B cell (primary cell): ENCODE results near the gene HYAL2. TPM values are rescaled to one million over a fixed set of nuclear protein-coding genes. Genes with fewer than 3 reads are reported as not detected.

Experiments used
- ATAC-seq: fragments of 200-7000 bp; cut with Tn5 transposase; one replicate; pipeline ENCODE4 v1.10.0; 2021; ENCODE audit warnings: low read depth, mild to moderate bottlenecking, moderate number of reproducible peaks, moderate library complexity
- CTCF ChIA-PET: fragments of 350-600 bp; sonication (Branson Sonifier 250); formaldehyde crosslinking; loops from one replicate; lab custom pipeline; 2021; ENCODE audit warnings: antibody characterized with exemption, inconsistent platforms; lab: Charles Lee
- POLR2A ChIA-PET: fragments of 350-600 bp; sonication (Branson Sonifier 250); formaldehyde crosslinking; loops from one replicate; lab custom pipeline; 2021; ENCODE audit warnings: antibody characterized with exemption; lab: Charles Lee
- DNase-seq: peaks from one replicate; pipeline ENCODE4 v3.0.0; 2013
- H2AFZ ChIP-seq: 2 replicates; pipeline ENCODE4 v1.6.1; 2012; ENCODE audit warnings: mild to moderate bottlenecking, low read depth, low read length; ENCODE audit not compliant: insufficient read depth, poor library complexity, severe bottlenecking
- H3K27ac ChIP-seq, 2 donors: 1 replicate in 1 of 2; 2 replicates in 1 of 2; pipeline ENCODE4 v1.5.1; 2012 to 2013; ENCODE audit warnings: low read length in 2 of 2, mild to moderate bottlenecking in 2 of 2, moderate library complexity in 1 of 2
- H3K27me3 ChIP-seq, 4 experiments: fragments of 200-600 bp in 1 of 4; sonication (generic) in 1 of 4; replicated peaks in 1 of 4; 1 replicate in 2 of 4; 2 replicates in 2 of 4; pipeline versions ENCODE4 v1.6.1 to v1.7.0; 2013 to 2016; ENCODE audit warnings: low read length in 3 of 4, mild to moderate bottlenecking in 2 of 4, mixed read lengths in 1 of 4, moderate library complexity in 1 of 4; ENCODE audit not compliant: insufficient read depth in 4 of 4, control insufficient read depth in 3 of 4; ENCODE audit errors: control extremely low read depth in 1 of 4
- H3K36me3 ChIP-seq, 2 experiments: replicated peaks in 1 of 2; 1 replicate in 1 of 2; 2 replicates in 1 of 2; pipeline versions ENCODE4 v1.6.1 to v1.7.1; 2013; ENCODE audit warnings: low read length in 1 of 2; ENCODE audit not compliant: insufficient read depth in 2 of 2, control insufficient read depth in 1 of 2; ENCODE audit errors: control extremely low read depth in 1 of 2, extremely low read depth in 1 of 2
- H3K4me1 ChIP-seq, 2 donors: fragments of 200-600 bp in 1 of 2; sonication (generic) in 1 of 2; 1 replicate in 1 of 2; 2 replicates in 1 of 2; pipeline versions ENCODE4 v1.5.1 to v1.6.1; 2013 to 2017; ENCODE audit warnings: low read length in 2 of 2; ENCODE audit not compliant: control insufficient read depth in 2 of 2, insufficient read depth in 2 of 2
- H3K4me2 ChIP-seq: replicated peaks from 2 replicates; pipeline ENCODE3; 2012; ENCODE audit warnings: mild to moderate bottlenecking, low read depth, low read length; ENCODE audit not compliant: poor library complexity, severe bottlenecking
- H3K4me3 ChIP-seq, 5 experiments: fragments of 200-600 bp in 1 of 5; sonication (generic) in 1 of 5; 1 replicate in 3 of 5; 2 replicates in 2 of 5; pipeline versions ENCODE4 v1.5.1 to v1.7.0; 2011 to 2016; ENCODE audit warnings: low read length in 4 of 5, mild to moderate bottlenecking in 4 of 5, low read depth in 2 of 5, control low read depth in 1 of 5, moderate library complexity in 1 of 5; ENCODE audit not compliant: insufficient read depth in 1 of 5; ENCODE audit errors: control extremely low read depth in 1 of 5, extremely low read depth in 1 of 5
- H3K79me2 ChIP-seq: fragments of 200-600 bp; sonication (generic); one replicate; pipeline ENCODE4 v1.6.0; 2016; ENCODE audit warnings: low read length; ENCODE audit not compliant: control insufficient read depth, insufficient read depth
- H3K9ac ChIP-seq: fragments of 200-600 bp; sonication (generic); 2 replicates; pipeline ENCODE4 v1.6.1; 2017; ENCODE audit warnings: mild to moderate bottlenecking, low read length, moderate library complexity
- H3K9me3 ChIP-seq, 3 donors: one replicate each; pipeline versions ENCODE4 v1.6.1 to v1.7.1; 2013; ENCODE audit warnings: low read length in 2 of 3; ENCODE audit not compliant: control insufficient read depth in 2 of 3, insufficient read depth in 1 of 3; ENCODE audit errors: control extremely low read depth in 1 of 3
- H4K20me1 ChIP-seq: 2 replicates; pipeline ENCODE4 v1.6.0; 2012; ENCODE audit warnings: mild to moderate bottlenecking, low read length; ENCODE audit not compliant: insufficient read depth, control insufficient read depth, poor library complexity, severe bottlenecking
- H3K27ac Mint-ChIP-seq: one replicate; pipeline ENCODE4 v1.8.0; 2021; ENCODE audit warnings: mixed read lengths
- H3K27me3 Mint-ChIP-seq: one replicate; pipeline ENCODE4 v1.8.0; 2021; ENCODE audit warnings: mixed read lengths
- H3K4me1 Mint-ChIP-seq: one replicate; pipeline ENCODE4 v1.8.0; 2021; ENCODE audit warnings: mixed read lengths
- H3K4me3 Mint-ChIP-seq: one replicate; pipeline ENCODE4 v1.8.0; 2021; ENCODE audit warnings: mixed read lengths
- H3K9me3 Mint-ChIP-seq: one replicate; pipeline ENCODE4 v1.8.0; 2022; ENCODE audit warnings: mixed read lengths; ENCODE audit not compliant: insufficient read depth
- CTCF ChIP-seq: fragments of 200-600 bp; IDR thresholded peaks from one replicate; pipeline ENCODE4 v1.8.0; 2022; ENCODE audit warnings: antibody characterized with exemption, mild to moderate bottlenecking
- EZH2 ChIP-seq: IDR thresholded peaks from 2 replicates; pipeline ENCODE4 v1.6.1; 2012; ENCODE audit warnings: borderline replicate concordance, low read depth, mild to moderate bottlenecking, moderate library complexity, low read length; ENCODE audit not compliant: insufficient read depth, poor library complexity, severe bottlenecking
- WGBS: methylation state at CpG from one replicate; pipeline ENCODE4 v1.1.5; 2013; ENCODE audit warnings: missing lambda C conversion rate; ENCODE audit not compliant: insufficient coverage; 5-methylcytosine and 5-hydroxymethylcytosine counted together
- intact Hi-C: fragments of 100-400 bp; cut with micrococcal nuclease; formaldehyde crosslinking; loops from one replicate; pipeline ENCODE4 v1.10.0; 2022
- polyA plus RNA-seq: library from polyadenylated mRNA; depleted of rRNA; stranded (reverse); fragments of >200 nt; gene quantifications from 2 replicates; pipeline ENCODE4 v1.2.3, GENCODE V29; 2012
- total RNA-seq, 2 donors: library from RNA; stranded (reverse); fragments of 120-200 nt in 1 of 2; gene quantifications; 1 replicate in 1 of 2; 2 replicates in 1 of 2; pipeline versions ENCODE4 v1.2.3 to v1.2.4, GENCODE V29; 2013 to 2022

HYAL2 gene
- total and polyA plus RNA-seq, 2 donors (not counting 1 experiment from before 2014, with no cell fraction given) = 4.2 to 5.1 TPM

DNA sequence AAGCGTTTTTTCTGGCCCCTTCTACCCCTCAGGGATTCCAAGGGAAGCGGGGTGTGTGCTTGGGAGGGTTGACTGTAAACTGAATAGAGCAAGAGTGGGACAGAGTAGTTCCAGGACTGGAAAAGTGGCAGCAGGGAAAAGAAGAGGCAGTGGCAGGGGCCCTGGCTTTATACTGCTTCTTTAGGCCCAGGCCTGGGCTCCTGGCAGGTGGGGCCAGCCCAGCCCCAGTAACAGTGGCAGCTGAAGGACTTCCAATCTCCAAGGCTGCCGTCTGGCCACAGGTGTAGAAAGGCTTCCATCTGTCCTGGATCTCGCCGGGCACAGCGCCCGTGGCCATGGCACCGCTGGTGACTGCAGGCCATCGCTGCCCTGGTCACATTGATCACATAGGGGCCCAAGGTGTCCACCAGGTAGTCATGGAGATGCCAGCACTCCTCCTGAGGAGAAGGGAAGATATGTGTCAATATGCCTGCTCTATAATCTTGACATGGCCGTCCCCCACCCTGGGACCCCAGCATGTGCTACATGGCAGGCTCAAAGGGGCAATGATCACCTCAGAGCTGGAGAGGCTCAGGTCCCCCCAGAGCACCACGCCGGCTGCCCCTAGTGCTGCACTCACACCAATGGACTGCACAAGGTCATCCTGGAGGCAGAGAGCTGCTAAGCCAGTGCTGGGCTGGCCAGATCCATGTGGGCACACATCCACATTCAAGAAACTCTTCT is 29.3 kb downstream of the HYAL2 start:
- 83% methylated on average over 12 of the region's 12 CpGs for WGBS
- Histone ChIP-seq H2AFZ (peak overlapping the region; percentile 93), H3K27me3 (no peaks in the 10 kb centered on the region), H3K36me3 (peaks cover 0 to 25% of the 10 kb centered on the region in 2 experiments), H3K4me1 (peaks cover 16 to 23% of the 10 kb centered on the region in 2 donors), H3K4me2 (peak overlapping the region; percentile 100), H3K27ac (peak overlapping the region; percentile 57 to 68), H3K9ac (peak overlapping the region; percentile 95), H3K4me3 (peak overlapping the region in 2 of 5 experiments; percentile 81 to 94), H3K79me2 (peaks cover 22% of the 10 kb centered on the region), H4K20me1 (no peaks in the 10 kb centered on the region), H3K9me3 (no peaks in the 10 kb centered on the region)
- DNase-seq (no peak), ATAC-seq (no peak)
- no peaks in the 10 kb centered on the region for H3K27me3 Mint-ChIP-seq
- H3K9me3 Mint-ChIP-seq = no peaks in the 10 kb centered on the region
- ChIA-PET POLR2A (interaction anchor here (0.6 to 2.3 kb wide), 4 partner anchors 12 to 175 kb away, joined by 3 to 15 read pairs (median 4); no protein-coding TSS in a partner anchor), CTCF (interaction anchor here (1.0 to 2.0 kb wide), 7 partner anchors 18 to 99 kb away, joined by 4 to 9 read pairs (median 5); no protein-coding TSS in a partner anchor)
- peak overlapping the region; percentile 96 for H3K27ac Mint-ChIP-seq
- no peak for TF ChIP-seq CTCF
- TF ChIP-seq EZH2 = no peak
- peak overlapping the region; percentile 92 for H3K4me3 Mint-ChIP-seq
- H3K4me1 Mint-ChIP-seq = peaks cover 24% of the 10 kb centered on the region
- intact Hi-C loops = loop anchor here (10.0 kb wide), 1 partner anchor 1092 kb away; the partner anchor contains the start of gene MANF
